Measurements from ENCODE around the gene RBMS3. TPM values are rescaled to one million over a fixed set of nuclear protein-coding genes. Genes with fewer than 3 reads are reported as not detected.

RBMS3 gene
- total RNA-seq, 2 donors from 2014 or later: 31.7 to 45.1 TPM

GRCh38 chr3:29346828-29347227 lies 66.0 kb downstream of the RBMS3 start:
- no peaks in the 10 kb centered on the region for H3K27me3 ChIP-seq (replicated peaks; ENCODE audit: insufficient read depth)
- no peaks in the 10 kb centered on the region for H3K9me3 ChIP-seq
- no peaks in the 10 kb centered on the region for H3K36me3 ChIP-seq
- no peak overlapping the region for H3K27ac ChIP-seq
- intact Hi-C loops (cut with DNase I): no loop called here
- 65% methylated on average over 1 of the region's 1 CpG for WGBS
- DNase-seq (ENCODE audit: low spot score): no peak
- H3K4me3 ChIP-seq: no peak overlapping the region
- TF ChIP-seq CTCF (IDR thresholded peaks at IDR 0.05): no peak
- no peak for TF ChIP-seq POLR2A (IDR thresholded peaks at IDR 0.05)
- no peak for TF ChIP-seq POLR2AphosphoS5 (IDR thresholded peaks at IDR 0.05)
- no peaks in the 10 kb centered on the region for H3K4me1 ChIP-seq (replicated peaks)

GRCh38 chr3:29347412-29347811 lies 66.5 kb downstream of the RBMS3 start:
- no peak for TF ChIP-seq POLR2AphosphoS5 (IDR thresholded peaks at IDR 0.05)
- TF ChIP-seq POLR2A (IDR thresholded peaks at IDR 0.05): no peak
- no peak for DNase-seq (ENCODE audit: low spot score)
- no peak overlapping the region for H3K4me3 ChIP-seq
- no peaks in the 10 kb centered on the region for H3K4me1 ChIP-seq (replicated peaks)
- 76% methylated on average over 5 of the region's 5 CpGs for WGBS
- no peak overlapping the region for H3K27ac ChIP-seq
- no peaks in the 10 kb centered on the region for H3K9me3 ChIP-seq
- H3K27me3 ChIP-seq (replicated peaks; ENCODE audit: insufficient read depth): no peaks in the 10 kb centered on the region
- intact Hi-C loops (cut with DNase I): no loop called here
- H3K36me3 ChIP-seq: no peaks in the 10 kb centered on the region

GRCh38 chr3:29348316-29348715 lies 67.4 kb downstream of the RBMS3 start:
- H3K36me3 ChIP-seq: no peaks in the 10 kb centered on the region
- no peaks in the 10 kb centered on the region for H3K9me3 ChIP-seq
- no peak for TF ChIP-seq POLR2AphosphoS5 (IDR thresholded peaks at IDR 0.05)
- TF ChIP-seq POLR2A (IDR thresholded peaks at IDR 0.05): no peak
- no peak for TF ChIP-seq CTCF (IDR thresholded peaks at IDR 0.05)
- intact Hi-C loops (cut with DNase I): no loop called here
- H3K4me1 ChIP-seq (replicated peaks): no peaks in the 10 kb centered on the region
- H3K4me3 ChIP-seq: no peak overlapping the region
- no peak for DNase-seq (ENCODE audit: low spot score)
- no peak overlapping the region for H3K27ac ChIP-seq
- 67% methylated on average over 4 of the region's 4 CpGs for WGBS
- H3K27me3 ChIP-seq (replicated peaks; ENCODE audit: insufficient read depth): no peaks in the 10 kb centered on the region

- no peak for DNase-seq (ENCODE audit: low spot score)
- Histone ChIP-seq H3K27ac (no peak overlapping the region), H3K9me3 (no peaks in the 10 kb centered on the region), H3K4me3 (no peak overlapping the region), H3K4me1 (replicated peaks) (no peaks in the 10 kb centered on the region), H3K27me3 (replicated peaks; ENCODE audit: insufficient read depth) (no peaks in the 10 kb centered on the region), H3K36me3 (no peaks in the 10 kb centered on the region)
- TF ChIP-seq CTCF (IDR thresholded peaks at IDR 0.05) (no peak), POLR2A (IDR thresholded peaks at IDR 0.05) (no peak), POLR2AphosphoS5 (IDR thresholded peaks at IDR 0.05) (no peak)
- WGBS: 74% methylated on average over 2 of the region's 2 CpGs
- intact Hi-C loops (cut with DNase I): no loop called here
Observed at GRCh38 chr3:29349049-29349448, 68.2 kb downstream of the RBMS3 start.

- H3K36me3 ChIP-seq: no peaks in the 10 kb centered on the region
- H3K27me3 ChIP-seq (replicated peaks; ENCODE audit: insufficient read depth): no peaks in the 10 kb centered on the region
- no peaks in the 10 kb centered on the region for H3K9me3 ChIP-seq
- no peak overlapping the region for H3K27ac ChIP-seq
- WGBS: 13% methylated on average over 1 of the region's 1 CpG
- TF ChIP-seq POLR2AphosphoS5 (IDR thresholded peaks at IDR 0.05) (no peak), CTCF (IDR thresholded peaks at IDR 0.05) (no peak), POLR2A (IDR thresholded peaks at IDR 0.05) (no peak)
- intact Hi-C loops (cut with DNase I): no loop called here
- H3K4me1 ChIP-seq (replicated peaks): no peaks in the 10 kb centered on the region
- H3K4me3 ChIP-seq: no peak overlapping the region
- no peak for DNase-seq (ENCODE audit: low spot score)
Observed at GRCh38 chr3:29353807-29354206, 72.9 kb downstream of the RBMS3 start.
